ENCODE results near the gene BACE1.
"Not testable (repeated sequence)": the region's sequence is repeated elsewhere in the genome, so short reads cannot be mapped to it uniquely, and the experiment has no call there.

Gene BACE1

DNA sequence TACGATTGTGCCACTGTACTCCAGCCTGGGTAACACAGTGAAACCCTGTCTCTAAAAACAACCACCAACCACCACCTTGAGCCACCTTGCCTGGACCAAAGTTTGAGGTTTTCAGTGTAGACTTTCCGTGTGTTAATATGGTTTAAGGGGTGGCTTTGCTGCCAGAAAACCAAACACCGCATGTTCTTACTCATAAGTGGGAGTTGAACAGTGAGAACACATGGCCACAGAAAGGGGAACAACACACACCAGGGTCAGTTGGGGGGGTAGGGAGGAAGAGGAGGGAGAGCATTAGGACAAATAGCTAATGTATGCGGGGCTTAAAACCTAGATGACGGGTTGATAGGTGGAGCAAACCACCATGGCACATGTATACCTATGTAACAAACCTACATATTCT, 43.9 kb downstream of the BACE1 start:
- DNase-seq = not testable (repeated sequence)

DNA sequence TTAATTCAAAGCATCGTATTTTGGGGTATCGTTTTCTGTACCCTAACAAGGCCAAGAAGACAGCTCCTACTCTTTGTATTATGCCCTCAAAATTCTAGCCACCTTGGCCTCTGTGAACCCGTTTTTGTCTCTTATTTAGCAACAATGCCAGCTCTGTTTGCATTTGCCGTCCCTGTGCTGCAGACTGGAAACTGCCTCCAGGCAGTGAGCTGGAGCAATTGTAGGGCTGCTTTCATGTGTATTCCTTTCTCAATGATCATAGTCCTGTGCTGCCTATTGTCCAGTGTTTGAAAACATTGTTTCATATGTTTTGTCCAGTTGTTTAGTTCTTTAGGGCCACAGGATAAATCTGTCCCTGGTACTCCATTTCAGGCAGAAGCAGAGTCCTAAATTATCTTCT, 44.8 kb downstream of the BACE1 start:
- DNase-seq = no peak

DNA sequence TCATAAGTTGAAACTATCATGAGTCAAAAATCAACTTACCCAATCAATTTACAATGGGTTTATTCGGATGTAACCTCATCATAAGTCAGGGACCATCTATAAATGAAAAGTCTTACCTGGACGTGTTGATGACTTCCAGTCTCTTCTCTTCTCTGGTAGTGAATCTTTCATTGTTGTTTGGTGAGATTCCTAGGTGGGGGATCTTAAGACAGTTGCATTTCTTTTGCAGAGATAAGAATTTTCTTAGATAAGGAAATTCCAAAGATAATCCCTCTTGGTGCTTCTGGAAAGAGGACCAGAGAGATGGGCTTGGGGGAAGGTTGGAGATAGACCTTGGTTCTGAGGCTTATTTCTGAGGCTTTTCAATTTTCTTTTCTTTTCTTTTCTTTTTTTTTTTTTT, 46.2 kb downstream of the BACE1 start:
- DNase-seq = no peak

DNA sequence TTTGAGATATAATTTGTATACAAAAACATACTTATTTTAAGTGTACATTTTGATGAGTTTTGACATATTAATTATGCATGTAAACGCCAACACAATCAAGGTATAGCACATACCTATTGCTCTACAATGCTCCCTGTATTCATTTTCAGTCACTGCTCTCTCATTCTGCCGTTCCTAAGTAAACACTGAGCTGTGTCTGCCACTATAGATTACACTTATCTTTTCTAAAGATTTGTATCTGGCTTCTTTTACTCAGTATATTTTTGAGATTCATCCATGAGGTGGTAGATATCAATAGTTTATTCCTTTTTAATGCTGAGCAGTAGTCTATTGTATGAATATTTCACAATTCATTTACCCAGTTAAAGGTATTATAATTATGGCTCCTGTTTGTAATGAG, 50.3 kb downstream of the BACE1 start:
- no peak for DNase-seq

DNA sequence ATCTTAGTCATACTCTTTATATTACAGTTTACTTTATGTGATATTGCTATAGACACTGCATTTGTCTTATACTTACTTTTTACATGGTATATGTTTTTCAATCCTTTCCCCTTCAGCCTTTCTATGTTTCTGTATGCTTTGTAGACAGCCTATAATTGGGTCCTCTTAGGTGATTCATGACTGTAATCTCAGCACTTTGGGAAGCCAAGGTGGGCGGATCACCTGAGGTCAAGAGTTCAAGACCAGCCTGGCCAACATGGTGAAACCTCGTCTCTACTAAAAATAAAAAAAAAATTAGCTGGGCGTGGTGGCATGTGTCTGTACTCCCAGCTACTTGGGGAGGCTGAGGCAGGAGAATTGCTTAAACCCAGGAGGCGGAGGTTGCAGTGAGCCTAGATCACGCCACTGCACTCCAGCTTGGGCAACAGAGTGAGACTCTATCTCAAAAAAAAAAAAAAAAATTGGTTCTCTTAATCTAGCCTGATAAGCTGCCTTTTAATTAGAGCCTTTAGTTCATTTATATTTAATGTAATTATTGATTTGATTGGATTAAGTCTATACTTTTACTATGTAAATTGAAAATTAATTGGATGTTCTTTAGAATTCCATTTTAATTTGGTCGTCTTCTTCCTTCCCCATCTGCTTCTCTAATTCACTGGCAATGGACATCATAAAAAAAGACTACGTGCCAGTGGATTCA, 51.3 kb downstream of the BACE1 start:
- not testable (repeated sequence) for DNase-seq

DNA sequence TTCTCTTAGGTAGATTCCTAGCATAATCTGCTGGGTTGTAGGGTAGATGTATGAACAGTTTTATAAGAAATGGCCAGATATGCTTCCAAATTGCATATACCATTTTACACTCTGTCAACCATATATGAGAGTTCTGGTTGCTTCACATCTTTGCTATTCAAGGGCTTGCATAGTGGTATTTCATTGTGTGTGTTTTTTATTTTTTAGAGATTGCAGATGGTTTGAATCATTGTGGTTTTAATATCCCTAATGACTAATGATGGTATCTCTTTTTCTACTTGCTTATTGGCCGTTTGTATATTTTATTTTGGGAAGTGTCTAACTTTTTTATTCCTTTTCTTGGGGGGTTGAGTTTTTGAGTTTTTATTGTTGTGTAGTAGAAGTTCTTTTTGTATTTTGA, 56.6 kb downstream of the BACE1 start:
- DNase-seq = no peak

DNA sequence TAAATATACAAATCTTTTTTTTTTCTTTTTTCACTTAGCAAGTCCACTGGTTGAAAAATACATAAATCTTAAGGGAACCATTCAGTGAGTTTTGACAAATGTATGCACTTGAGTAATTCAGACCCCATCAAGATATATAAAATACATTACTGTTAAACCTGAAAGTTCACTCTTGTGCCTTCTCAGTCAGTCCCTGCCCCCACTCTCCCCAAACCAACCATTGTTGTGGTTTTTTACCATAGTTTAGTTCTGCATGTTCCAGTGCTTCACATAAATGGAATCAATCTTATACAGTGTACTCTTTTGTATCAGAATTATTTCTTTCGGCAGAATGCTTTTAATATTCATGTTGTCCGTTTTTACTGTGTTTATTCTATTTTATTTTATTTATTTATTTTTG, 57.5 kb downstream of the BACE1 start:
- no peak for DNase-seq

DNA sequence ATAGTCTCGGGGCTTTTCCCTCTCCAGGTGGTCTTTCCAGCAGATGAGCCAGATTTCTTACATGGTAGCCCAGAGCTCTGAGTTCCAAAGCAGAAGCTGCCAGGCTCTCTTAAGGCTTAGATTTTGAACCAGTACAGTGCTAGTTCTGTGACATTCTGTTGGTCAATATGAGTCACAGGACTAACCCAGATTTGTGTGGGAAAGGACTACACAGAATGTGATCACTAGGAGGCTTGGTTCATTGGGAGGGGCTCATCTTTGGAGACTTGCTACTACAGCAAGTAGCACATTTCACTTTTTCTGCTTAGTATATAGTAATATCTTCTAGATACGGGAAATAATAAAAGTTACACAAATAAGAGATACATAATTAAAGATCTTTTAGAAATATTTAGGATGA, 59.5 kb downstream of the BACE1 start:
- no peak for DNase-seq

DNA sequence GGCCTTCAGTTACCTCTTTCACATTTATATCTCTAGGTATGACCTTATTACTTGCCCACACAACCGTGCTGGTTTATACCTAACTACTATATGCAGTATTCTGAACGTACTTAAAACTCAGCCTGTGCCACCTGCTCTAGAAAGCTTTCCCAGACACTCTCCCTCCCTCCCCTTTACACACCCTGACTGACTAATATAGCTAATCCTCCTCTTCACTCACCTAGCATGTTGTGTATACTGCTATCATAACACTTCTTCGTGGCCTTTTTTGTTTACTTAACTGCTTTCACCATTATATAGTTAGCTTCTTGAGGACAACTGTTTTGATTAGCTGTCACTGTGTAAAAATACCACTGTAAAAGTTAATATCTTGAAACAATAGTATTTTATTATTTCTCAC, 60.1 kb downstream of the BACE1 start:
- DNase-seq = no peak

DNA sequence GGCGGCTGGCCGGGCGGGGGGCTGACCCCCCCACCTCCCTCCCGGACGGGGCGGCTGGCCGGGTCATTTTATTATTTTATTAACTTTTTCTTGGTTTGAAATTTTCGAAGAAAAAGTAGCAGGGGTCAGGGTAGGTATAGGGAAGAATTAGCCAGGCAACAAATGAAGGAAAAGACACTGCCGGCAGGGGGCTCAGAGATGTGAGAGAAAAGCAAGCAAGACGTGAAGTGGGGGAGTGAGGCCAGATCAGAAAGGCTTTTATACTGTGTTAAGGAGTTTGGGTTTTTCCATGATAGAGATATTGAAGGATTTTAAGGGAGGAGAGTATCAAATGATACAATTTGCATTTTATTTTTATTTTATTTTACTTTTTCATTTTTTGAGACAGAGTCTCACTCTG, 64.5 kb downstream of the BACE1 start:
- DNase-seq = no peak

DNA sequence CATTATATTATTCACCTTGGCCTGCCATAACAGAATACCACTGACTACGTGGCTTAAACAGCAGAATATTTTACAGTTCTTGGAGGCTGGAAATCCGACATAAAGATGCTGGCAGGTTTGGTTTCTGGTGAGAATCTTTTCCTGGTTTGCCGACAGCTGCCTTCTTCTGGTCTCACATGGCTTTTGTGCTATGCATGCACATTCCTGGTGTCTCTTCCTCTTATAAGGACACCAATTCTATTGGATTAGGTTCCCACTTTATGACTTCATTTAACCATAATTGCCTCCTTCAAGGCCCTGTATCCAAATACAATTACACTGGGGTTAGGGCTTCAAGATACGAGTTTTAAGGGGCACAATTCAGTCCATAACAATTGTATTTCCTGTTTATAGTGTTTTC, 66.5 kb downstream of the BACE1 start:
- no peak for DNase-seq

DNA sequence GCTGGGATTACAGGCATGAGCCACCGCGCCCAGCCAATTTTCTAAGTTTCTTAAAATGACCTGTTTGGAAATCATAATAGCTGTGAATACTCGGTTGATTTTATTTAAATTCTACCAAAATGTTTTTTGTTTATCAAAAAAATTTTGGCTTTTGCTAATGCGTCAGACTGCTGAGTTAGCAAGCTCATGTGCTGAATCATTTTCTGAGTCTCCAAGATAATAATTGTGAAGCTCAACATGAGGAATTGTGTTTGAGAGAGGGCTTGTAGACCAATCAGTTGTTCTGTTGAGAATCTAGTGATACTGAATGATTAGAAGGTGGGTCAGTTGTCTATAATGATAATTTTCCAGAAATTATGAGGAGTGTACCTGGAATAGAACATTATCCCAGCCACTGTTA, 67.7 kb downstream of the BACE1 start:
- DNase-seq = no peak

DNA sequence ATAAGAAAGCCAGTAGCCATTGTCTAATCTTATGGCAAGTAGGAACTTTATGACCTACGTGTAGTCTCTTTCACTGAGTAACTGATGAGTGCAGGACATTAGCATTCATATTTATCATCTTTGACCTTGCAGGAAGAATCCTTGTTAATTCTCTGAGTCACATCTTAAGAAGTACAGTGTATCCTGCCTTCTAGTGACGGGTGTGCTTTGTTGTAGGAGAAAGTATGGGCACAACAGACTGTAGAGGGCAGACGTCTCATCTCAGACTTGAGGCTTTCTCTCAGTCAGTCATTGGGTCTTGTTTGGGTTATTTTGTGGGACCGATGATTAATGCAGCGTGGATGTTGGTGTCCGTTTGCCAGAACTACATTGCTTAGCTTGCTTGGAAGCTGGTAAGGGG, 76.8 kb downstream of the BACE1 start:
- no peak for DNase-seq

DNA sequence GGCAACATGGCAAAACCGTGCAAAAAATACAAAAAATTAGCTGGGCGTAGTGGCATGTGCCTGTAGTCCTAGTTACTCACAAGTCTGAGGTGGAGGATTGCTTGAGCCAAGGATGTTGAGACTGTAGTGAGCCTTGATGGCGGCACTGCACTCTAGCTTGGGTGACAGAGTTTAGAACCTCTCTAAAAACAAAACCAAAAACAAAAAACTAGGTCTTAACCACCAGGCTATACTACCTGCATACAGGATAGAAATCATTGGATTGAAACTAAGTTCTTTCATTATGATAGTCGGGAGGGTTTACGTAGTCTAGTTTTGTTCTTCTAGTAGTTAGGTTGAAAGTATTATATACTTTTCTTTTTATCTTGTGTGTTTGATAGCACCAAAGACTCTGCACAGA, 77.8 kb downstream of the BACE1 start:
- no peak for DNase-seq
